ENCODE measurements around the gene SIPA1L3. TPM values are rescaled to one million over a fixed set of nuclear protein-coding genes. Genes with fewer than 3 reads are reported as not detected.

The SIPA1L3 gene
- total RNA-seq, 1 experiment from 2014 or later, result 13.4 TPM

GRCh38 chr19:37995346-37995745 is 88.3 kb downstream of the SIPA1L3 start:
- no peak for DNase-seq (ENCODE audit: low read depth)

GRCh38 chr19:37997911-37998344 is 90.9 kb downstream of the SIPA1L3 start:
- peak; percentile 87 for DNase-seq (ENCODE audit: low read depth)

- DNase-seq (ENCODE audit: low read depth), result no peak
Measured at GRCh38 chr19:37998801-37999308, 91.8 kb downstream of the SIPA1L3 start.

DNA sequence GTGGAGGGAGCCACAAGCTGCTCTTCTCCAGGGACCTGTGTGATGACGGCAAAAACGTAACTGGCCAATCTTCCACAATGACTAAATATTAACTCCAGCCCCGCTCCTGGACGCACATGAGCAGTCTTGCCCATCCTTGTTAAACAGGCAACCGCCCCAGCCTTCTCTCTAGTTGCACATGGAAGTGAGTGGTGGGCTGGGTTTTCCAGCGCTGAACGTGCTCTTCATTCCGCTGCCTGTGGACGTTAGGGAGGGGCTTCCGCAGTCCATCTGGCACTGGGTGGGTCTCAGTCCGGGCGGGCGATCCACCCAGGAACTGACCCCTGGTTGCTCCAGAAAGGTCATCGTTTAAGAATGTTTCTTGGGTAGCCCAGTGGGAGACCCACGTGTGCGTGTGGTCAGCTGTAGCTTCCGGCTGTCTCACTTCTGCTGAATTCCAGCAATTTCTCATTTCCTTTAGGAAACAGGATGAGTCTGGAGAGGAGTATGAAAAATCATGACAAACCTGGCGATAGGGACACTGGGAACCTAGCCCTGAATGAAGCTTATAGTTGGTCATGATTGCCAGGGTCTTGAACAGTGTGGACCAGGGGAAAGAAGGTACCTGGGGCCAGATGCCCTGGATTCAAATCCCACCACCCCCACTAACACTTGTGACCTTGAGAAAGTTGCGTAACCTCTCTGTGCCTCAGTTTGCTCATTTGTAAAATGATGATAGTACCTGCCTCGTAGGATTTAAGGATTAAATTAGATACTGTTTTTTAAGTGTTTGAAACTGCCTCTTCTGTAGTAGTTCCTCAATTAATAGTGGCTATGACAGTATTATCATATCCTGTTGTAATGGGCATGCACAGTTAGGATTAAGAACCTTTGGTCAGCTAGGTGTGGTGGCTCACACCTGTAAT is 92.6 kb downstream of the SIPA1L3 start:
- DNase-seq (ENCODE audit: low read depth), result peak; percentile 96

DNA sequence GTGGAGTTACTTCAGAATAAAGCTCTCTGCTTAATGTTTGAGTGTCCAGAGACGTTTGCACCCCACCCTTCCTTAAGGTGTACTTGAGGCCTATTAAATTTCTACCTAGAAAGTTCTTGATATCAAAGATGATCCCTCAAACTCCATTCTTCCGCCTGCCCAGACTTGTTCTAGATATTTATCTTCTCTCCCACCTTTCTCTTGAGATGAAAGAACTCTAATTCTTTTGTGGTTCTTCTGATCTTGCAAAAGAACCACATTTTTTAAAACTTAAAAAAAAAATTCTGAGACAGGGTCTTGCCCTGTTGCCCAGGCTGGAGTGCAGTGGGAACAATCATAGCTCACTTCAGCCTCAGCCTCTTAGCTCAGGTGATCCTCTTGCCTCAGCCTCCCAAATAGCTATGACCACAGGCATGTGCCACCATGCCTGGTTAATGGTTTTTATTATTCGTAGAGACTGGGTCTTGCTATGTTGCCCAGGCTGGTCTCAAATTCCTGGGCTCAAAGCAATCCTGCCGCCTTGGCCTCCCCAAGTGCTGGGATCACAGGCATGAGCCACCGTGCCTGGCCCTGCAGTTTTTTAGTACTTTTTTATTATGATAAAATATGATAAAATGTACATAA is 94.3 kb downstream of the SIPA1L3 start:
- DNase-seq (ENCODE audit: low read depth), result no peak

- peak; percentile 96 for DNase-seq (ENCODE audit: low read depth)
Measured at GRCh38 chr19:38003438-38004185, 96.6 kb downstream of the SIPA1L3 start.

- DNase-seq (ENCODE audit: low read depth), result no peak
Measured at GRCh38 chr19:38004186-38004520, 97.1 kb downstream of the SIPA1L3 start.

DNA sequence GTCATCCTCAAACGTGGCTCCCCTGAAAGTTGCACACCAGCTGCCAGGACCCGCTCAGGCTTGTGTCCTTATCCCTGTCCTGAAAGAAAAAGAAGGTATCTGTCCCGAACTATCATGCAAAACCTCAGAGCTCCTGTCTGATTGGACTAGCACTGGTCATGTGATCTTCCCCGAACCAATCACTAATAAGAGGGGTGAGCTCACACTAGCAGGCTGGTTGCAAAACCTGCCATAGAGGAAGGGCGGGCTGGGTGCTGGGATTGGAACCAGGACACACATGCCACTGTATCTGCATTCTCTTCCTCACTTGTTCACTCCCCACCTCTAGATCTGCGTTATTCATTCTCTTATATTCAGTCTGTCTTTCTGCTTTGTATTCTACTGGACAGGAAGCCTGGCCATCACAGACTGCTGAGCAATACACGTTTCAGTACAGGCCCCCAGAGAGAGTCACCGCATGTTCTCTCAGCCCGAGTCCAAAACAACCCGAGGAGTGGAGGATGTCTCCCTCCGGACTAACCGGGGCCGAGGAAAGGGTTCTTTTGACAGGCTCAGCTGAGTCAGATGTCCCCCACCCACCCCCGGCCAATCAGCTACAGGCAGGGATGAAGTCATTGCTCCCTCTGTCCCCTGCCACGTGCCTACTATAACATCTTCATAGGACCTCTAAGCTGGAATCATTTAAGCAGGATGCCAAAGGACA is 97.7 kb downstream of the SIPA1L3 start:
- DNase-seq (ENCODE audit: low read depth), result peak; percentile 96

DNA sequence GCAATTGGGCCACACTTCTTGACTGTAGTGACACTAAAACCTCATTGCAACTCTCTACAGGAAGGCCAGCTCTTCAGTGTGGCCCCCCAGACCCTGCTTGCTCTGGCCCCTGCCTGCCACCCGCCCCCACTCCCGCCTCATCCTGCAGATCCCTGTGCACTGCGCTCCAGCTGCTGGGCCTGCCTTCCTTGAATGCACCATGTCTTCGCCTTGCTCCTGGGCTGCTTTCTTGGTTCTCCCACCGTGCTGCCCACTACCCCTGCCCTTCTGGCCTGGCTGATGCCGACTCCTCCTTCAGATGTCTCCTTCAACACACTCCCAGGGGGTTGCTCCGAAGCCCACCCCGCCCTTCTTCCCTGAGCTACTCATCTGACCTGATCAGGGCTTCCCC is 98.2 kb downstream of the SIPA1L3 start:
- DNase-seq (ENCODE audit: low read depth), result no peak

DNA sequence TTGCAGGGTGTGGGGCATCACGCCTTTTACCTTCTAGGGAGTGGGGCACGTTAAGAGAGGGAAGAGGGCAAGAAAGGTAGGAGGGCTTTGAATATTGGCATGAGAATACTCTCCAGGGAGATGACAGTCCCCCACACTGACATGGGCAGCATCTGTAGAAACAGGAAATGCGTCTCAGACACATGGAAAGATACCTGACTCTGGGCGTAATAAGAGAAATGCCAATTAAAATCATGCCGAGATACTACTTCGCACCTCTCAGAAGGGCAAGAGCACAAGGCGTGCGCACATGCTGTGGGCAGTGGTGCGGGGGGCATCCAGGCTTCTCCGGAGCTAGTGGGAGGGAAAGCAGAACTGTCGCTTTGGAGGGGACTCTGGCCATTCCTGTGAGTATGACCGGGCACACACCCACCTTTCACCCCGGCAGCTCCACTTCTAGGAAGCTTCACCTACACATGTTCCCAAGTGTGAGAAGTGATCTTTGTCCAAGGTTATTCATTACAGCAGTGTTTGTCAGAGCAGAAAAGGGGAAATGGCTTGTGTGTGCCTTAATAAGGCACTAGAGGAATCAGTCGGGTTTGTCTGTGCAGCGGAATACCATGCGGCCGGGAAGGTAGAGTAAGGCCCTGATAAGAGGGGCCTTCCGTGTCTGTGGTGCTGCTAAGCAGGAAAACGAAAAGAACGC is 99.5 kb downstream of the SIPA1L3 start:
- no peak for DNase-seq (ENCODE audit: low read depth)

GRCh38 chr19:38009650-38010242 is 102.7 kb downstream of the SIPA1L3 start:
- no peak for DNase-seq (ENCODE audit: low read depth)

- DNase-seq (ENCODE audit: low read depth), result no peak
Measured at GRCh38 chr19:38011426-38011825, 104.4 kb downstream of the SIPA1L3 start.

DNA sequence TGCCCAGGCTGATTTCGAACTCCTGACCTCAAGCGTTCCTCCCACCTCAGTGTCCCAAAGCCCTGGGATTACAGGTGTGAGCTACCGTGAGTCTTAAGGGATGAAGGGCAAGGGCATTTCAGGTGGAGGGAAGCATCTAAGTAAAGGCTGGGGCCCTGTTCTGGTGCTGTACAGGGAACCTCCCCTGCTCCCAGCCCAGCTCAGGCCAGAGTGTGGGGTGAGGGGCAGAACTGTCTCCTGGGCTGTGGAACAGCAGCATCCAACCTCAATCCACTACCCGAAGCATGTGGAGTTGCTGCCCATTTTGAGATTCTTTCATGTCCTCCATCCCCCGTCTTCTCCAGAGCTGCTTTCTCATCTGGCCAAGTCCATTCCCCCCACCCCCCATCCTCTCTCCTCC is 105.3 kb downstream of the SIPA1L3 start:
- no peak for DNase-seq (ENCODE audit: low read depth)

GRCh38 chr19:38012944-38013343 is 105.9 kb downstream of the SIPA1L3 start:
- no peak for DNase-seq (ENCODE audit: low read depth)

DNA sequence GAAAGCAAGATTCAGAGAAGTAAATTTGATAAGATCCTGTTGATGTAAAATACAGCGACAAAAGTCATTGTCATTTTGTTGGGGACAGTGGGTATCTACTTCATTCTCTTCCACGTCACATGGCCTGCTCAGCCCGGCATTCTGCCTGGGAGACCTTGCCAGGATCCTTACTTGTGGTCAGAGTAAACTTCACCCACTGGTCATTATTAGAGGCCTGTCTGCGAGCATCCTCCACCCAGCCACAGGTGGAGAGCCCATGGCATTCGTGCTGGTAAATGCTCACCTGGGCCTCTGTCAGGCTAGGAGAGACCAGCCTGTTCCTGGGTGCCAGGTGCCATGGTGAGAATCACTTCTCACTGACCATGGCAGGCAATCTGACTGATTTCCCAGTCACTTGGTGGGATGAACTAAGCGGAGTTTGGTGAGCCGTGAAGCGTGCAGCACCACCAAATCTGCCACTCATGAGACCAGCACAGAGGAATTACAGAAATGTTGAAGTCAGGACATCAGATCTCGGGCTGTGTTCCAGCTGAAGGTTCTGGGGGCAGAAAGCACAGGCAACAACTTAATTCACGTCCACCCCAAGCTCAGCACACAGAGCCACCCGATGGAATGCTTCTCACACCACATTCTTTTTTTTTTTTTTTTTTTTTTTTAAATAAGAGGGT is 107.0 kb downstream of the SIPA1L3 start:
- DNase-seq (ENCODE audit: low read depth), result no peak

DNA sequence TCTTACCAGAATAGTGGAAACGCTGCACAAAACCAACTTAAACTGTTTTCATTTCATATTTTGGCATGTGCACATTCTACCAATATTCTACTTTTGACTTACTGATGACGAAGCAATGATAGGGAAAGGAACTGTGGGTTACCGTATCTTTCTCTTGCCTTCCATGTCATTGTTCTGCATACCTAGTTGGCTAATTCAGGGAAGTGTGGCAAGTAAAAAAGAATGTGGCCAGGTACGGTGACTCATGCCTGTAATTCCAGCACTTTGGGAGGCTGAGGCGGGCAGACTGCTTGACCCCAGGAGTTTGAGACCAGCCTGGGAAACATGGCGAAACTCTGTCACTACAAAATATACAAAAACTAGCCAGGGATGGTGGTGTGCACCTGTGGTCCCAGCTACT is 108.2 kb downstream of the SIPA1L3 start:
- no peak for DNase-seq (ENCODE audit: low read depth)

DNA sequence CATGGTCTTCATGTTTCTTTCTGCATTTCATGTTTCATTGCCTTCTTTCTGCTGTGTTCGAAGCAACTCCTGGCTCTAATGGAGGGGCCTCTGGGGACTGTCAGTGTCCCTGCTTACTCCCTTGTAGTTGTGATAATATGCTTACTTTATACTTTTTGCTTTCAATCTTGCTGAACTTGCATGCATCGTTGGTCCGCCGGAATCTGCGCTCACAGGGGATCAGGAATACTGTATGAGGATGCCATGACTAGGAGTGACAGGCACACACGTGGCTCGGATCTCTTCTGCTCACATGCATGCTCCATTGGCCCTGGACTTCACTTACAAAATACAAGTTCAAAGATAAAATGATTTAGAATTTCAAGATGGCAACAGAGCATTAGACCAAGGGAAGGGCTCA is 108.8 kb downstream of the SIPA1L3 start:
- no peak for DNase-seq (ENCODE audit: low read depth)

GRCh38 chr19:38017401-38018151 is 110.6 kb downstream of the SIPA1L3 start:
- DNase-seq (ENCODE audit: low read depth), result no peak

DNA sequence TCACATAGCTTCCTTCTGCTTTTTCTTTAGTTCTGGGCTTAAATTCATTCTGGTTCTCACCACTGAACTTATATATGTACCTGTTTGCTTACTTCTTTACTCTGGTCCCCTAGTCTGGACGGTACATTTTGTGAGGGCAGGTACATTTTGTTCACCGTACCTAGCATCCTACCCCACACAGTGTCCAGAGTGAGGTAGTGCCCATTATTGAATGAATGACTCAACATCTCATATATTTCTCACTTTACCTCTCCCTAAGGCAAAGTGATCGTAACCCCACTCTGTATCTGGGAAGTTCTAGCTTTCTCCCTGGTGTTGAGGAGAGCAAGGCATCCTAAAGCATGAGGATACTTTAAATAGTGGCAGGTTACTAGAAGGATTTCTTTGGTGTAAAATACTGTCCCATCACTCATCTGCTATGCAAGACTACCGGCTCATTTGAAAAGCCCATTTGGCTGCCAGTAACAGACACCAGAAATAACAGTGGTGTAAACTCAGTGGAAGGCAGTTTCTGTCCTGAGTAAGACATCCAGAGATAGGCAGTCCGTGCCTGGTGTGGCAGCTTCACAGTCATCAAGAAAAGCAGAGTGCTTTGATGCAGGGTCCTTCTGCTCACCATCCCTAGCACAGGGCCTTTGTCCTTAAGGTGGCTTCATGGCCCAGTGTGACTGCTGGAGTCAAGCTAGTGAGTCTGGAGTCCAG is 111.8 kb downstream of the SIPA1L3 start:
- no peak for DNase-seq (ENCODE audit: low read depth)
